OCI-LY7 (cell line): Measurements from ENCODE around the gene MFN1.

Experiments
- EZH2phosphoT487 ChIP-seq: fragments of 200-600 bp; sonication (generic); IDR thresholded peaks from 2 replicates; pipeline ENCODE4 v1.6.1; 2018; ENCODE audit warnings: low read depth, borderline replicate concordance, mild to moderate bottlenecking, mixed run types, antibody characterized with exemption, low read length, moderate library complexity, mixed read lengths
- TF ChIP-seq, protein P1 (sequence below): fragments of 200-600 bp; sonication (generic); conservative IDR thresholded peaks from 2 replicates; pipeline ENCODE4 v1.5.1; 2014; ENCODE audit warnings: mild to moderate bottlenecking, antibody characterized with exemption, low read length, moderate library complexity, mixed read lengths

DNA sequence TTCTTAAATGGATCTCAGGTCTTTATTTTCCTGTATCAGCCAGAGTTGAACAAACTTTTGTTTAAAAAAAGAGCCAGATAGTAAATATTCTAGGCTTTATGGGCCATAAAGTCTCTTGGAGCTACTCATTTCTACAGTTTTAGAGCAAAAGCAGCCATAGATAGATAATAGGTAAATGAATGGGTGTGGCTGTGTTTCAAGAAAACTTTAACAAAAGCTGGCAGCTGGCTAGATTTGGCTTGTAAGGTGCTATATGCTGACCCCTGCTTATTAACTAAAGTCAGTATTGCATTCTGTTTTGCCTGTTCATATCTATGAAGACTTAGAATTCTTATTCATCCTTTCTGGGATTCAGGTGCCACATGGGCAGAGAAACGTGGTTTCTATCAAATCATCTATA, 29.0 kb downstream of the MFN1 start:
- TF ChIP-seq, protein P1, sequence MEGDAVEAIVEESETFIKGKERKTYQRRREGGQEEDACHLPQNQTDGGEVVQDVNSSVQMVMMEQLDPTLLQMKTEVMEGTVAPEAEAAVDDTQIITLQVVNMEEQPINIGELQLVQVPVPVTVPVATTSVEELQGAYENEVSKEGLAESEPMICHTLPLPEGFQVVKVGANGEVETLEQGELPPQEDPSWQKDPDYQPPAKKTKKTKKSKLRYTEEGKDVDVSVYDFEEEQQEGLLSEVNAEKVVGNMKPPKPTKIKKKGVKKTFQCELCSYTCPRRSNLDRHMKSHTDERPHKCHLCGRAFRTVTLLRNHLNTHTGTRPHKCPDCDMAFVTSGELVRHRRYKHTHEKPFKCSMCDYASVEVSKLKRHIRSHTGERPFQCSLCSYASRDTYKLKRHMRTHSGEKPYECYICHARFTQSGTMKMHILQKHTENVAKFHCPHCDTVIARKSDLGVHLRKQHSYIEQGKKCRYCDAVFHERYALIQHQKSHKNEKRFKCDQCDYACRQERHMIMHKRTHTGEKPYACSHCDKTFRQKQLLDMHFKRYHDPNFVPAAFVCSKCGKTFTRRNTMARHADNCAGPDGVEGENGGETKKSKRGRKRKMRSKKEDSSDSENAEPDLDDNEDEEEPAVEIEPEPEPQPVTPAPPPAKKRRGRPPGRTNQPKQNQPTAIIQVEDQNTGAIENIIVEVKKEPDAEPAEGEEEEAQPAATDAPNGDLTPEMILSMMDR, result no peak
- TF ChIP-seq EZH2phosphoT487, result no peak
